K562 (cell line): ENCODE data around the gene ARMH1. TPM values are rescaled to one million over a fixed set of nuclear protein-coding genes. Genes with fewer than 3 reads are reported as not detected.

Source experiments
- AFF4 ChIP-seq: sonication (generic); formaldehyde crosslinking; IDR thresholded peaks from 2 replicates; pipeline ENCODE4 v1.8.0; 2023; ENCODE audit warnings: mild to moderate bottlenecking, missing genetic modification reagents
- ATF2 ChIP-seq: sonication (generic); formaldehyde crosslinking; IDR thresholded peaks from 2 replicates; pipeline ENCODE4 v1.8.1; 2022; ENCODE audit warnings: missing genetic modification reagents
- FIP1L1 ChIP-seq: fragments of 200-400 bp; formaldehyde crosslinking; IDR thresholded peaks from 2 replicates; pipeline ENCODE4 v1.6.1; 2018; ENCODE audit warnings: mild to moderate bottlenecking, low read depth, low read length; ENCODE audit not compliant: poor library complexity, severe bottlenecking
- LCOR ChIP-seq: sonication (generic); formaldehyde crosslinking; IDR thresholded peaks from 2 replicates; pipeline ENCODE4 v1.8.0; 2022; ENCODE audit warnings: mild to moderate bottlenecking, missing genetic modification reagents
- MCM7 ChIP-seq, 2 experiments: fragments of 450-650 bp; IDR thresholded peaks; 2 replicates each; pipeline ENCODE4 v1.6.1; 2016 to 2018
- MLX ChIP-seq, 2 experiments: fragments of 450-650 bp in 1 of 2; sonication (generic) in 1 of 2; formaldehyde crosslinking; conservative IDR thresholded peaks; 2 replicates each; pipeline versions ENCODE4 v1.4.0 to v1.8.1; 2020 to 2022; ENCODE audit warnings: mild to moderate bottlenecking in 1 of 2, missing genetic modification reagents in 1 of 2
- NBN ChIP-seq: fragments of 450-650 bp; IDR thresholded peaks from 2 replicates; pipeline ENCODE4 v1.6.1; 2016; ENCODE audit warnings: low read depth, mild to moderate bottlenecking
- NELFE ChIP-seq: IDR thresholded peaks from 2 replicates; pipeline ENCODE4 v1.6.1; 2011; ENCODE audit warnings: mild to moderate bottlenecking; ENCODE audit not compliant: insufficient read depth, insufficient read length
- PATZ1 ChIP-seq: fragments of 250-450 bp; sonication (Bioruptor Pico); IDR thresholded peaks from 2 replicates; pipeline ENCODE4 v1.5.0; 2020; ENCODE audit warnings: mild to moderate bottlenecking, borderline replicate concordance
- PRPF4 ChIP-seq: fragments of 200-400 bp; formaldehyde crosslinking; IDR thresholded peaks from one replicate; pipeline ENCODE4 v1.6.1; 2017; ENCODE audit warnings: low read length, low read depth, mild to moderate bottlenecking; ENCODE audit not compliant: insufficient read depth, poor library complexity, severe bottlenecking
- PTRF ChIP-seq: fragments of 450-650 bp; IDR thresholded peaks from 2 replicates; pipeline ENCODE4 v1.6.1; 2016; ENCODE audit warnings: mild to moderate bottlenecking, missing genetic modification characterization, missing compliant biosample characterization
- RNF2 ChIP-seq: sonication (generic); IDR thresholded peaks from 2 replicates; pipeline ENCODE4 v1.6.1; 2016
- SIN3A ChIP-seq, 2 experiments: fragments of 150-350 bp in 1 of 2; IDR thresholded peaks; 2 replicates each; pipeline ENCODE4 v1.6.1; 2011 to 2016; ENCODE audit warnings: borderline replicate concordance in 2 of 2, low read depth in 2 of 2, low read length in 2 of 2, mild to moderate bottlenecking in 2 of 2, moderate library complexity in 2 of 2; ENCODE audit not compliant: control insufficient read depth in 1 of 2
- SRSF9 ChIP-seq: fragments of 200-400 bp; formaldehyde crosslinking; IDR thresholded peaks from 2 replicates; pipeline ENCODE4 v1.6.1; 2017; ENCODE audit warnings: low read depth, low read length, borderline replicate concordance
- STAG1 ChIP-seq: sonication (generic); formaldehyde crosslinking; IDR thresholded peaks from 2 replicates; pipeline ENCODE4 v1.5.0; 2020; ENCODE audit warnings: missing genetic modification reagents, borderline replicate concordance
- ZNF589 ChIP-seq: fragments of 200-800 bp; sonication (Bioruptor generic); IDR thresholded peaks from 2 replicates; pipeline ENCODE4 v1.6.1; 2016; ENCODE audit warnings: low read depth, missing genetic modification characterization, missing compliant biosample characterization
- ZNF668 ChIP-seq: fragments of 250-450 bp; sonication (Bioruptor Pico); IDR thresholded peaks from 2 replicates; pipeline ENCODE4 v1.8.0; 2022; ENCODE audit warnings: mild to moderate bottlenecking, inconsistent platforms
- polyA plus RNA-seq, 8 experiments: library from polyadenylated mRNA; depleted of rRNA in 4 of 8; stranded (reverse) in 5 of 8; unstranded in 3 of 8; fragments of >200 nt; fragmentation: Nextera tagmentation in 2 of 8; fragmentation: Illumina TruSeq in 1 of 8; extraction: Ambion mirVana in 2 of 8; extraction: Trizol in 1 of 8; gene quantifications; 2 replicates each; pipeline versions ENCODE4 v1.2.1 to v1.2.3, GENCODE V29; 2011 to 2014; ENCODE audit warnings: inconsistent platforms in 1 of 8, missing spikeins in 1 of 8
- total RNA-seq, 7 experiments: library from RNA; depleted of rRNA in 6 of 7; stranded (reverse); fragments of >200 nt in 6 of 7; fragmentation: Illumina TruSeq in 2 of 7; extraction: Trizol in 2 of 7; gene quantifications; 2 replicates each; pipeline versions ENCODE4 v1.2.1 to v1.2.3, GENCODE V29; 2011 to 2021; ENCODE audit warnings: low replicate concordance in 1 of 7

ARMH1 gene
- total and polyA plus RNA-seq, 9 of the 15 experiments (the other 6 are each of a cell fraction or from before 2014, with no cell fraction given) = 0.41 TPM; not detected in 8

- peak; percentile 98 for TF ChIP-seq PATZ1 (CRISPR knock-in tag)
- peak; percentile 96 for TF ChIP-seq ZNF589 (CRISPR knock-in tag)
- TF ChIP-seq PTRF (tag) = no peak
- 0 out of 2 replicates have a peak, but pooled peaks have one; percentile 52 for TF ChIP-seq ZNF668 (CRISPR knock-in tag)
- TF ChIP-seq LCOR (CRISPR knock-in tag) = peak; percentile 98
- peak; percentile 93 to 99 for TF ChIP-seq SIN3A (IDR thresholded peaks at IDR 0.05; ENCODE audit: borderline replicate concordance in 2 of 2, control insufficient read depth in 1 of 2, low read depth in 2 of 2, low read length in 2 of 2)
- TF ChIP-seq PRPF4 = no peak
- peak; percentile 88 to 99; a peak in 3 of 4 replicates for TF ChIP-seq MLX (CRISPR knock-in tag; conservative IDR thresholded peaks at IDR 0.05)
- TF ChIP-seq ATF2 (CRISPR knock-in tag) = no peak
- TF ChIP-seq NELFE = peak; percentile 74
- TF ChIP-seq RNF2 = peak; percentile 100
- no peak for TF ChIP-seq SRSF9
- peak; percentile 65 for TF ChIP-seq FIP1L1
- no peak for TF ChIP-seq STAG1 (CRISPR knock-in tag)
- peak; percentile 99 for TF ChIP-seq NBN
- peak; percentile 93 for TF ChIP-seq AFF4
- peak in 1 of 2 experiments; percentile 8; a peak in 1 of 4 replicates for TF ChIP-seq MCM7 (IDR thresholded peaks at IDR 0.05)
These were observed 56.4 kb downstream of the ARMH1 start, which contains the start of gene RNU5D-1 (continued) for GRCh38 chr1:44730741-44731512.
